HEK293T (cell line): ENCODE results near the gene HUS1.
"Not testable (repeated sequence)": the region's sequence is repeated elsewhere in the genome, so short reads cannot be mapped to it uniquely, and the experiment has no call there.

Experiments
- CTCF ChIA-PET: fragments of 350-600 bp; formaldehyde crosslinking; extraction: SDS; loops from one replicate; lab custom pipeline; 2021; ENCODE audit warnings: antibody characterized with exemption, inconsistent platforms; lab: Yijun Ruan, JAX
- POLR2A ChIA-PET: fragments of 350-600 bp; formaldehyde crosslinking; extraction: SDS; loops from one replicate; lab custom pipeline; 2020; ENCODE audit warnings: antibody characterized with exemption, inconsistent platforms; lab: Yijun Ruan, JAX
- DNase-seq: peaks from one replicate; pipeline ENCODE4 v3.0.0; 2012; ENCODE audit warnings: mixed read lengths; ENCODE audit errors: extremely low spot score
- ARNT ChIP-seq: fragments of 450-650 bp; IDR thresholded peaks from 2 replicates; pipeline ENCODE4 v1.6.1; 2017; ENCODE audit warnings: mild to moderate bottlenecking
- BHLHE40 ChIP-seq: fragments of 450-650 bp; IDR thresholded peaks from 2 replicates; pipeline ENCODE4 v1.6.1; 2016; ENCODE audit warnings: mild to moderate bottlenecking, moderate library complexity, borderline replicate concordance
- CTBP1 ChIP-seq: fragments of 450-650 bp; IDR thresholded peaks from 2 replicates; pipeline ENCODE4 v1.6.1; 2016; ENCODE audit warnings: borderline replicate concordance
- ELF4 ChIP-seq: fragments of 450-650 bp; IDR thresholded peaks from 2 replicates; pipeline ENCODE4 v1.6.1; 2017; ENCODE audit warnings: antibody characterized with exemption
- FOXA1 ChIP-seq: fragments of 450-650 bp; IDR thresholded peaks from 2 replicates; pipeline ENCODE4 v1.6.1; 2016; ENCODE audit warnings: mild to moderate bottlenecking
- FOXK2 ChIP-seq: fragments of 450-650 bp; IDR thresholded peaks from 2 replicates; pipeline ENCODE4 v1.6.1; 2016; ENCODE audit warnings: mild to moderate bottlenecking
- FOXM1 ChIP-seq: fragments of 450-650 bp; IDR thresholded peaks from 2 replicates; pipeline ENCODE4 v1.6.1; 2017; ENCODE audit warnings: mild to moderate bottlenecking, borderline replicate concordance
- HDGF ChIP-seq: fragments of 450-650 bp; IDR thresholded peaks from 2 replicates; pipeline ENCODE4 v1.6.1; 2017; ENCODE audit warnings: antibody characterized with exemption, borderline replicate concordance
- L3MBTL2 ChIP-seq: fragments of 450-650 bp; conservative IDR thresholded peaks from 2 replicates; pipeline ENCODE4 v1.6.1; 2016; ENCODE audit warnings: mild to moderate bottlenecking
- LEF1 ChIP-seq: fragments of 450-650 bp; IDR thresholded peaks from 2 replicates; pipeline ENCODE4 v1.6.1; 2017; ENCODE audit warnings: mild to moderate bottlenecking, borderline replicate concordance
- NFRKB ChIP-seq: fragments of 450-650 bp; IDR thresholded peaks from 2 replicates; pipeline ENCODE4 v1.6.1; 2016; ENCODE audit warnings: mild to moderate bottlenecking, moderate library complexity
- PKNOX1 ChIP-seq: fragments of 450-650 bp; IDR thresholded peaks from 2 replicates; pipeline ENCODE4 v1.6.1; 2016
- SP1 ChIP-seq: fragments of 450-650 bp; IDR thresholded peaks from 2 replicates; pipeline ENCODE4 v1.6.1; 2017
- SUZ12 ChIP-seq: fragments of 450-650 bp; IDR thresholded peaks from 2 replicates; pipeline ENCODE4 v1.6.1; 2016; ENCODE audit warnings: mild to moderate bottlenecking
- TARDBP ChIP-seq: fragments of 450-650 bp; IDR thresholded peaks from 2 replicates; pipeline ENCODE4 v1.6.1; 2016
- ZNF384 ChIP-seq: fragments of 450-650 bp; IDR thresholded peaks from 2 replicates; pipeline ENCODE4 v1.6.1; 2016

HUS1 gene

GRCh38 chr7:47944536-47945260 lies 34.7 kb downstream of the HUS1 start:
- TF ChIP-seq FOXM1 (no peak), NFRKB (no peak), FOXA1 (no peak)
- CTCF ChIA-PET: interaction anchor here (0.5 to 2.9 kb wide), 10 partner anchors 22 to 678 kb away, joined by 3 to 18 read pairs (median 4); no protein-coding TSS in a partner anchor
- no peak for DNase-seq
- POLR2A ChIA-PET: no interaction called here

- no peak for TF ChIP-seq SUZ12
- TF ChIP-seq CTBP1: no peak
- no peak for TF ChIP-seq FOXK2
- no peak for TF ChIP-seq ZNF384
- no peak for TF ChIP-seq SP1
- TF ChIP-seq HDGF: no peak
- no peak for TF ChIP-seq TARDBP
- TF ChIP-seq FOXA1: no peak
- TF ChIP-seq BHLHE40: no peak
- TF ChIP-seq ARNT: no peak
- CTCF ChIA-PET: interaction anchor here (0.5 to 2.9 kb wide), 5 partner anchors 26 to 677 kb away, joined by 3 to 18 read pairs (median 11); no protein-coding TSS in a partner anchor
- no peak for DNase-seq
- POLR2A ChIA-PET: no interaction called here
These were observed 35.5 kb downstream of the HUS1 start for GRCh38 chr7:47943676-47944474.

DNA sequence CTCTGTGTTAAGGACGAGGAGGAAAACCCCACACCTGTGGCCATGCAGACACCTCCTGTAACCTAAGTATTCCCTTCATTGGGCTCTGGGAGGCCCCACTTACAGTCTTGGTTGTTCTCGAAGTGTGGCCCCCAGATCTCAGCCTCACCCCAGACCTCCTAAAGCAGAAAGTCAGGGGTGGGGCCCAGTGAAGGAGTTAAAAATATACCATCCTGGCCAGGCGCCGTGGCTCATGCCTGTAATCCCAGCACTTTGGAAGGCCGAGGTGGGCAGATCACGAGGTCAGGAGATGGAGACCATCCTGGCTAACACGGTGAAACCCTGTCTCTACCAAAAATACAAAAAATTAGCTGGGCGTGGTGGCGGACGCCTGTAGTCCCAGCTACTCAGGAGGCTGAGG lies 36.8 kb downstream of the HUS1 start:
- CTCF ChIA-PET, POLR2A ChIA-PET: not testable (repeated sequence)

GRCh38 chr7:47942132-47942531 lies 37.3 kb downstream of the HUS1 start:
- POLR2A ChIA-PET: no interaction called here
- CTCF ChIA-PET: no interaction called here
- TF ChIP-seq SP1 (no peak), BHLHE40 (no peak), FOXK2 (no peak), LEF1 (no peak), SUZ12 (no peak), FOXM1 (no peak), TARDBP (no peak), ELF4 (no peak)
- no peak for DNase-seq

More for the DNA sequence above, 36.8 kb downstream of the HUS1 start:
- not testable (repeated sequence) for DNase-seq

DNA sequence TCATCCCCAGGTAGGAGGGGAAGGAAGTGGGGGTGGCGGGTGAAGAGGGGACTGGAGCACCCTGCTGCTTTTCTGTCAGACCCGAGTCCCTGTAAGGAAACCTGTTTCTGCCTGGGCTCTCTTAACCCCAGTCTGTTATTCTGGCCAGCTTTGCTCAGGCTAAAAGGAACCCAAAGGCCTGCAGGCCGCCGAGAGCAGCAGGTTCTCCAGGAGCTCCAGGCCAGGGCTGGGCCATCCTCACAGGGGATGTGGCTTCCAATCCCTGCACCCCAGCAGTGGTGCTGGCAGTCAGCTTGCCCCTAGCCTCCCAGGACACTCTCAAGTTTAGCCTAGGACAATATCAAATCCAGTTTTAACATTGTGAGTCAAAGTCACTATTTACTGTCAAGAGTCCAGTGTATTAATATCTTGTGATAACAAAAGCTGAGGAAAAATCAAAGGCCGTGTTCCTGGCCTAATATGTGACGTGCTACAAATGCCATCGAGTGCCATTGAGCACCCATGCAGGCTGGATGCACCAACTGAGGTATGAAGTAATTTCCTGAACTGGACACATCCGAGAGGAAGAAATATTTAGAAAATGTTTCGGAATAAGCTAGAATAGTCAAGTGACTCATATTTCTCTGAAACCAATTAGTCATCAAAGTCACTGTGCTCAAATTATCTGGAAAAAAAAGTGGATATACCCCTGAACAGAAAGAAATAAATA lies 38.1 kb downstream of the HUS1 start:
- no peak for DNase-seq
- ChIA-PET POLR2A (no interaction called here), CTCF (no interaction called here)
- no peak for TF ChIP-seq CTBP1
- no peak for TF ChIP-seq SP1
- TF ChIP-seq HDGF: no peak
- no peak for TF ChIP-seq L3MBTL2
- no peak for TF ChIP-seq TARDBP
- TF ChIP-seq NFRKB: no peak
- TF ChIP-seq SUZ12: no peak
- TF ChIP-seq LEF1: no peak
- TF ChIP-seq PKNOX1: no peak
- TF ChIP-seq FOXA1: no peak
- no peak for TF ChIP-seq BHLHE40
- TF ChIP-seq FOXM1: no peak
- no peak for TF ChIP-seq FOXK2
- no peak for TF ChIP-seq ARNT
- TF ChIP-seq ZNF384: no peak
- no peak for TF ChIP-seq ELF4

- TF ChIP-seq ARNT (no peak), FOXK2 (no peak), NFRKB (no peak), FOXM1 (no peak), FOXA1 (no peak), CTBP1 (no peak), ZNF384 (no peak), PKNOX1 (no peak), SP1 (no peak), HDGF (no peak)
- ChIA-PET POLR2A (no interaction called here), CTCF (no interaction called here)
- DNase-seq: no peak
These were observed 39.1 kb downstream of the HUS1 start for GRCh38 chr7:47940088-47941013.
